Osteoblast (primary cell): Measurements from ENCODE around the gene RPL13A. TPM values are rescaled to one million over a fixed set of nuclear protein-coding genes. Genes with fewer than 3 reads are reported as not detected.

Experiments
- DNase-seq: peaks from one replicate; pipeline ENCODE4 v3.0.0; 2011; ENCODE audit warnings: low spot score, mixed read lengths; ENCODE audit not compliant: insufficient read length; ENCODE audit errors: missing footprints
- H2AFZ ChIP-seq: 2 replicates; pipeline ENCODE4 v1.6.0; 2011; ENCODE audit warnings: mild to moderate bottlenecking, low read length
- H3K27ac ChIP-seq: 2 replicates; pipeline ENCODE4 v1.5.1; 2011; ENCODE audit warnings: mild to moderate bottlenecking, low read depth, low read length, moderate library complexity
- H3K27me3 ChIP-seq: 2 replicates; pipeline ENCODE4 v1.6.0; 2012; ENCODE audit warnings: mild to moderate bottlenecking, control low read depth, inconsistent platforms, low read length, moderate library complexity; ENCODE audit not compliant: insufficient read depth
- H3K36me3 ChIP-seq: 2 replicates; pipeline ENCODE4 v1.5.1; 2011; ENCODE audit warnings: mild to moderate bottlenecking, low read length, control low read depth, moderate library complexity; ENCODE audit not compliant: insufficient read depth
- H3K4me1 ChIP-seq: 2 replicates; pipeline ENCODE4 v1.5.1; 2011; ENCODE audit warnings: mild to moderate bottlenecking, low read length, control low read depth, moderate library complexity; ENCODE audit not compliant: insufficient read depth
- H3K4me2 ChIP-seq: 2 replicates; pipeline ENCODE4 v1.6.0; 2011; ENCODE audit warnings: mild to moderate bottlenecking, low read length; ENCODE audit not compliant: insufficient read depth
- H3K4me3 ChIP-seq: fragments of 200-600 bp; sonication (generic); 3 replicates; pipeline ENCODE4 v1.5.1; 2012; ENCODE audit warnings: mild to moderate bottlenecking, low read length, inconsistent platforms; ENCODE audit not compliant: insufficient read depth
- H3K79me2 ChIP-seq: 2 replicates; pipeline ENCODE4 v1.6.0; 2012; ENCODE audit warnings: mild to moderate bottlenecking, low read length, control low read depth, inconsistent platforms; ENCODE audit not compliant: insufficient read depth
- H3K9me3 ChIP-seq: 2 replicates; pipeline ENCODE4 v1.5.1; 2011; ENCODE audit warnings: low read depth, low read length, control low read depth
- H4K20me1 ChIP-seq: 2 replicates; pipeline ENCODE4 v1.6.0; 2012; ENCODE audit warnings: mild to moderate bottlenecking, low read length, control low read depth; ENCODE audit not compliant: insufficient read depth
- CTCF ChIP-seq: IDR thresholded peaks from 2 replicates; pipeline ENCODE4 v1.5.1; 2011; ENCODE audit warnings: mild to moderate bottlenecking, low read depth, low read length, moderate library complexity; ENCODE audit errors: extremely low read depth
- total RNA-seq: library from RNA; depleted of rRNA; stranded (reverse); fragments of >200 nt; gene quantifications from 2 replicates; pipeline ENCODE4 v1.2.3, GENCODE V29; 2012

The RPL13A gene
- total RNA-seq, 1 donor: 2,185 TPM

GRCh38 chr19:49497047-49497788 lies 9.8 kb downstream of the RPL13A start:
- peak; percentile 94 for DNase-seq
- Histone ChIP-seq H3K4me3 (peak overlapping the region; percentile 97), H3K27ac (peak overlapping the region; percentile 96), H3K4me1 (peaks cover 21% of the 10 kb centered on the region), H2AFZ (no peak overlapping the region), H3K9me3 (no peaks in the 10 kb centered on the region), H3K79me2 (peaks cover 31% of the 10 kb centered on the region), H3K36me3 (peaks cover 35% of the 10 kb centered on the region), H4K20me1 (peaks cover 35% of the 10 kb centered on the region), H3K27me3 (no peaks in the 10 kb centered on the region), H3K4me2 (peak overlapping the region; percentile 89)
- TF ChIP-seq CTCF: no peak

- no peak for TF ChIP-seq CTCF
- Histone ChIP-seq H2AFZ (no peak overlapping the region), H3K79me2 (peaks cover 31% of the 10 kb centered on the region), H3K36me3 (peaks cover 30% of the 10 kb centered on the region), H3K27ac (no peak overlapping the region), H3K4me1 (peaks cover 21% of the 10 kb centered on the region), H3K4me2 (peak overlapping the region; percentile 89), H3K9me3 (no peaks in the 10 kb centered on the region), H3K27me3 (no peaks in the 10 kb centered on the region), H4K20me1 (peaks cover 30% of the 10 kb centered on the region), H3K4me3 (peak overlapping the region; percentile 97)
- DNase-seq: no peak
These were observed 10.3 kb downstream of the RPL13A start for GRCh38 chr19:49497789-49498103.

- H3K27ac ChIP-seq: no peak overlapping the region
- peaks cover 21% of the 10 kb centered on the region for H3K4me1 ChIP-seq
- peaks cover 30% of the 10 kb centered on the region for H4K20me1 ChIP-seq
- no peak for TF ChIP-seq CTCF
- H3K36me3 ChIP-seq: peaks cover 29% of the 10 kb centered on the region
- H3K4me2 ChIP-seq: peak overlapping the region; percentile 89
- peaks cover 31% of the 10 kb centered on the region for H3K79me2 ChIP-seq
- H2AFZ ChIP-seq: no peak overlapping the region
- DNase-seq: no peak
- H3K4me3 ChIP-seq: peak overlapping the region; percentile 27
- H3K27me3 ChIP-seq: no peaks in the 10 kb centered on the region
- no peaks in the 10 kb centered on the region for H3K9me3 ChIP-seq
These were observed 11.1 kb downstream of the RPL13A start for GRCh38 chr19:49498475-49498874.

GRCh38 chr19:49499030-49499670 lies 11.7 kb downstream of the RPL13A start:
- Histone ChIP-seq H3K4me2 (peak overlapping the region; percentile 31), H3K4me1 (peaks cover 21% of the 10 kb centered on the region), H4K20me1 (peaks cover 30% of the 10 kb centered on the region)

More at GRCh38 chr19:49499030-49499670, 11.7 kb downstream of the RPL13A start:
- DNase-seq: peak; percentile 56
- Histone ChIP-seq H2AFZ (no peak overlapping the region), H3K36me3 (peaks cover 29% of the 10 kb centered on the region), H3K27ac (no peak overlapping the region), H3K79me2 (peaks cover 31% of the 10 kb centered on the region), H3K9me3 (no peaks in the 10 kb centered on the region), H3K27me3 (no peaks in the 10 kb centered on the region), H3K4me3 (peak overlapping the region; percentile 27)
- no peak for TF ChIP-seq CTCF
